Aorta (tissue), 5 donors: ENCODE results near the gene CRB1. TPM values are rescaled to one million over a fixed set of nuclear protein-coding genes. Genes with fewer than 3 reads are reported as not detected.

Source experiments
- ATAC-seq: fragments of 200-7000 bp; cut with Tn5 transposase; one replicate; pipeline ENCODE4 v1.9.1; 2022; ENCODE audit warnings: moderate library complexity; ENCODE audit not compliant: low FRiP score
- DNase-seq, 2 donors: peaks; one replicate each; pipeline ENCODE4 v3.0.0-alpha.2; 2020
- H3K27ac ChIP-seq, 2 donors: one replicate each; pipeline ENCODE4 v1.5.1; 2013; ENCODE audit warnings: low read length in 2 of 2, mild to moderate bottlenecking in 2 of 2, moderate library complexity in 2 of 2, control low read depth in 1 of 2, inconsistent platforms in 1 of 2, low read depth in 1 of 2
- H3K27me3 ChIP-seq, 2 donors: one replicate each; pipeline ENCODE4 v1.6.1; 2013; ENCODE audit warnings: control low read depth in 1 of 2, low read length in 1 of 2, mild to moderate bottlenecking in 1 of 2, moderate library complexity in 1 of 2; ENCODE audit not compliant: insufficient read depth in 2 of 2, control insufficient read depth in 1 of 2
- H3K36me3 ChIP-seq, 2 donors: one replicate each; pipeline ENCODE4 v1.6.1; 2013; ENCODE audit warnings: control low read depth in 1 of 2, low read length in 1 of 2, mild to moderate bottlenecking in 1 of 2; ENCODE audit not compliant: insufficient read depth in 2 of 2, control insufficient read depth in 1 of 2
- H3K4me1 ChIP-seq, 2 donors: one replicate each; pipeline ENCODE4 v1.6.1; 2013; ENCODE audit warnings: low read length in 2 of 2, control low read depth in 1 of 2, mild to moderate bottlenecking in 1 of 2, moderate library complexity in 1 of 2; ENCODE audit not compliant: insufficient read depth in 2 of 2, control insufficient read depth in 1 of 2
- H3K4me3 ChIP-seq, 2 donors: one replicate each; pipeline ENCODE4 v1.5.1; 2013; ENCODE audit warnings: low read length in 2 of 2, control low read depth in 1 of 2, mild to moderate bottlenecking in 1 of 2
- H3K9me3 ChIP-seq: one replicate; pipeline ENCODE4 v1.6.1; 2013; ENCODE audit warnings: mild to moderate bottlenecking, low read length; ENCODE audit not compliant: control insufficient read depth
- WGBS, 2 donors: extraction: QIAGEN DNeasy Blood & Tissue Kit; methylation state at CpG; one replicate each; pipeline ENCODE4 v1.1.7; 2013; 5-methylcytosine and 5-hydroxymethylcytosine counted together
- intact Hi-C, 2 donors: fragments of 100-400 bp; cut with DNase I; formaldehyde crosslinking; loops; one replicate each; pipeline versions ENCODE4 v1.14.2 to v1.15.0; 2022
- long read RNA-seq, 2 donors: library from polyadenylated mRNA; unstranded; transcript quantifications; one replicate each; pipeline ENCODE4 v2.0.0, GENCODE V29; 2020 to 2021
- polyA plus RNA-seq, 2 donors: library from polyadenylated mRNA; stranded (reverse); fragments of 200-250 nt; gene quantifications; one replicate each; pipeline ENCODE4 v1.2.3, GENCODE V29; 2013
- total RNA-seq, 2 donors: library from RNA; stranded (reverse); fragmentation: NEBNext Ultra II Directional; extraction: Animal tissue kit (Norgen Biotek cat#: 25700); gene quantifications; one replicate each; pipeline ENCODE4 v1.2.1, GENCODE V29; 2021
- donor health status: healthy with polysubstance abuse.
- donor health status: Bipolar disorder and iron deficiency.
- donor health status: DM: no; HTN: no; CAD: no.
- donor health status: DM: no; HTN: no; CAD: no.
- donor health status: DM: yes; HTN: yes; CAD: no.

The CRB1 gene
- total RNA-seq, result under 1 TPM; 0.15 to 0.16 TPM
- polyA plus RNA-seq, result under 1 TPM in 1 of 2 donors, not detected in 1; under 0.01 TPM
- long read RNA-seq, donor 1, partial matches to known transcripts, result 0 of 1 reads
- long read RNA-seq, donor 1, other reads (novel, unspliced or antisense), result 1 of 1 reads
- long read RNA-seq, donor 2, result 0 reads

- peak; percentile 11 for ATAC-seq
- Histone ChIP-seq H3K36me3 (no peaks in the 10 kb centered on the region), H3K27me3 (no peaks in the 10 kb centered on the region), H3K4me1 (no peaks in the 10 kb centered on the region), H3K27ac (no peak within 1 kb of the TSS), H3K4me3 (no peak within 1 kb of the TSS), H3K9me3 (no peaks in the 10 kb centered on the region)
- no peak for DNase-seq
- 24 to 29% methylated on average over 4 of the region's 4 CpGs for WGBS, 2 donors
- intact Hi-C loops, result no loop called here
Observed at GRCh38 chr1:197268012-197268411, at the start of gene CRB1. CRB1 (plus strand) TSS chr1:197268252; CDS start chr1:197268413, 161 bp downstream.

- intact Hi-C loops, result no loop called here
- DNase-seq (no peak), ATAC-seq (no peak)
- no peak overlapping the region for H3K27ac ChIP-seq
- H3K4me1 ChIP-seq, result no peaks in the 10 kb centered on the region
- H3K27me3 ChIP-seq, result no peaks in the 10 kb centered on the region
- no peaks in the 10 kb centered on the region for H3K36me3 ChIP-seq
- no peak overlapping the region for H3K4me3 ChIP-seq
- no peaks in the 10 kb centered on the region for H3K9me3 ChIP-seq
Observed at GRCh38 chr1:197218857-197219256, 49.2 kb upstream of the CRB1 start.

- no peaks in the 10 kb centered on the region for H3K27me3 ChIP-seq
- ATAC-seq, result no peak
- no peaks in the 10 kb centered on the region for H3K4me1 ChIP-seq
- no peaks in the 10 kb centered on the region for H3K36me3 ChIP-seq
- no peak for DNase-seq
- WGBS, 2 donors, result 85 to 87% methylated on average over 21 of the region's 21 CpGs
- no peaks in the 10 kb centered on the region for H3K9me3 ChIP-seq
- intact Hi-C loops, result no loop called here
- H3K4me3 ChIP-seq, result no peak overlapping the region
- no peak overlapping the region for H3K27ac ChIP-seq
Observed at GRCh38 chr1:197222025-197222685, 45.9 kb upstream of the CRB1 start.

GRCh38 chr1:197222780-197223179 is 45.3 kb upstream of the CRB1 start:
- intact Hi-C loops, result no loop called here
- ATAC-seq, result no peak

GRCh38 chr1:197224160-197224559 is 43.9 kb upstream of the CRB1 start:
- no peak overlapping the region for H3K4me3 ChIP-seq
- no peaks in the 10 kb centered on the region for H3K9me3 ChIP-seq
- intact Hi-C loops, result no loop called here

More at GRCh38 chr1:197222780-197223179, 45.3 kb upstream of the CRB1 start:
- H3K4me1 ChIP-seq, result no peaks in the 10 kb centered on the region
- no peak overlapping the region for H3K27ac ChIP-seq
- H3K36me3 ChIP-seq, result no peaks in the 10 kb centered on the region
- no peak overlapping the region for H3K4me3 ChIP-seq
- no peaks in the 10 kb centered on the region for H3K9me3 ChIP-seq
- no peak for DNase-seq
- no peaks in the 10 kb centered on the region for H3K27me3 ChIP-seq
- WGBS, 2 donors, result 93 to 94% methylated on average over 2 of the region's 2 CpGs

GRCh38 chr1:197225611-197226010 is 42.4 kb upstream of the CRB1 start:
- DNase-seq, result no peak
- Histone ChIP-seq H3K4me3 (no peak overlapping the region), H3K36me3 (no peaks in the 10 kb centered on the region), H3K4me1 (no peaks in the 10 kb centered on the region), H3K9me3 (no peaks in the 10 kb centered on the region), H3K27me3 (no peaks in the 10 kb centered on the region), H3K27ac (no peak overlapping the region)
- no peak for ATAC-seq
- intact Hi-C loops, result no loop called here
- 88 to 90% methylated on average over 5 of the region's 5 CpGs for WGBS, 2 donors

More at GRCh38 chr1:197224160-197224559, 43.9 kb upstream of the CRB1 start:
- no peak overlapping the region for H3K27ac ChIP-seq
- WGBS, 2 donors, result 64 to 69% methylated on average over 1 of the region's 1 CpG
- H3K36me3 ChIP-seq, result no peaks in the 10 kb centered on the region
- H3K4me1 ChIP-seq, result no peaks in the 10 kb centered on the region
- DNase-seq (no peak), ATAC-seq (no peak)
- no peaks in the 10 kb centered on the region for H3K27me3 ChIP-seq

GRCh38 chr1:197234581-197234980 is 33.5 kb upstream of the CRB1 start:
- intact Hi-C loops, result no loop called here
- Histone ChIP-seq H3K9me3 (no peaks in the 10 kb centered on the region), H3K27me3 (no peaks in the 10 kb centered on the region), H3K4me3 (no peak overlapping the region), H3K4me1 (no peaks in the 10 kb centered on the region), H3K27ac (no peak overlapping the region), H3K36me3 (no peaks in the 10 kb centered on the region)
- 83 to 86% methylated on average over 1 of the region's 1 CpG for WGBS, 2 donors
- ATAC-seq, result no peak
- no peak for DNase-seq

- WGBS, 2 donors, result 86 to 92% methylated on average over 2 of the region's 2 CpGs
- H3K9me3 ChIP-seq, result no peaks in the 10 kb centered on the region
Observed at GRCh38 chr1:197235355-197235754, 32.7 kb upstream of the CRB1 start.

GRCh38 chr1:197247465-197247864 is 20.6 kb upstream of the CRB1 start:
- intact Hi-C loops, result no loop called here
- no peaks in the 10 kb centered on the region for H3K36me3 ChIP-seq
- H3K9me3 ChIP-seq, result no peaks in the 10 kb centered on the region
- no peak for ATAC-seq
- H3K27me3 ChIP-seq, result no peaks in the 10 kb centered on the region
- no peak for DNase-seq
- WGBS, 2 donors, result 23 to 26% methylated on average over 1 of the region's 1 CpG
- no peak overlapping the region for H3K4me3 ChIP-seq
- no peak overlapping the region for H3K27ac ChIP-seq
- H3K4me1 ChIP-seq, result no peaks in the 10 kb centered on the region

More at GRCh38 chr1:197235355-197235754, 32.7 kb upstream of the CRB1 start:
- H3K36me3 ChIP-seq, result no peaks in the 10 kb centered on the region
- DNase-seq, result no peak
- H3K4me3 ChIP-seq, result no peak overlapping the region
- no peak for ATAC-seq
- intact Hi-C loops, result no loop called here
- H3K27ac ChIP-seq, result no peak overlapping the region
- H3K4me1 ChIP-seq, result no peaks in the 10 kb centered on the region
- no peaks in the 10 kb centered on the region for H3K27me3 ChIP-seq
